ENCODE data around the gene LGMN.
"Not testable (repeated sequence)": the region's sequence is repeated elsewhere in the genome, so short reads cannot be mapped to it uniquely, and the experiment has no call there.

LGMN gene

DNA sequence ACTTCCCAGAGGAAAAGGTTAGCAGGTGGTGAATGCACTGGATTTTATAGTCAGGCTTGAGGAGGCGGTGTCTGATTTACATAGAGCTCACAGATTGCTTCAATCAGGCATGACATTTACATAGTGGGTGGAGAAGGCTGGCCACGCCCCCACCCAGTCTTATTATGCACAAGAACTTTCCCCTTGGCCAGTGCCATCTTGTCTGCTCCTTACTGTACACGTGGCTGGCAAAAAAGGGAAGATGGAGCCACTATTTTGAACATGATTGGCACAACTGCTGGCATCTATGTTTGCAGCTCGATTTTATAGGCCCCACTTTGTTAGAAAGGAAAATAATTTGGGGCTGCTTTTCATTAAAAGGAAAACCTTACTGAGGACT lies 10.9 kb upstream of the LGMN start:
- no peak for DNase-seq (ENCODE audit: low read depth, low spot score)
- no peak for TF ChIP-seq YY1 (IDR thresholded peaks at IDR 0.05; ENCODE audit: insufficient read depth, insufficient read length)
- TF ChIP-seq SUZ12 (IDR thresholded peaks at IDR 0.05; ENCODE audit: extremely low read depth, insufficient read depth, insufficient read length) = no peak
- TF ChIP-seq ZNF274 (IDR thresholded peaks at IDR 0.05; ENCODE audit: low read depth, low read length) = no peak
- H3K9ac ChIP-seq (ENCODE audit: insufficient read length, low read depth) = no peak overlapping the region

DNA sequence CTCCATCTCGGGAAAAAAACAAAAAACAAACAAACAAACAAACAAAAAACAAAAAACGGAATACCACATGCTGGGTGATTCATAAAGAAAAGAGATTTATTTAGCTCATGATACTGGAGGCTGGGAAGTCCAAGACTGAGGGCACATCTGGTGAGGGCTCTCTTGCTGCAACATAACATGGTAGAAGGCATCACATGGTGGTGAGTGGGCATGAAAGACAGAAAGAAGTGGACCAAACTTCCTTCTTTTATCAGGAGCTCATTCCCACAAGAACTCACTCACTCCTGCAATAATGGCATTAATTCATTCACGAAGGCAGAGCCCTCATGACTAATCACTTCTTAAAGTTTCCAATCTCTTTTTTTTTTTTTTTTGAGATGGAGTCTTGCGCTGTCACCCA lies 8.0 kb upstream of the LGMN start:
- Histone ChIP-seq H3K36me3 (ENCODE audit: insufficient read depth, insufficient read length, low read length) (no peaks in the 10 kb centered on the region), H3K27me3 (ENCODE audit: insufficient read depth, insufficient read length) (no peaks in the 10 kb centered on the region), H3K4me1 (ENCODE audit: insufficient read depth, insufficient read length) (peaks cover 3% of the 10 kb centered on the region), H3K9ac (ENCODE audit: insufficient read length, low read depth) (no peak overlapping the region), H3K9me3 (ENCODE audit: insufficient read depth, low read length) (no peaks in the 10 kb centered on the region), H3K4me3 (ENCODE audit: insufficient read length, low read depth) (no peak overlapping the region)
- no peak for DNase-seq (ENCODE audit: low read depth, low spot score)
- no peak for TF ChIP-seq SUZ12 (IDR thresholded peaks at IDR 0.05; ENCODE audit: extremely low read depth, insufficient read depth, insufficient read length)
- TF ChIP-seq YY1 (IDR thresholded peaks at IDR 0.05; ENCODE audit: insufficient read depth, insufficient read length) = no peak
- no peak for TF ChIP-seq ZNF274 (IDR thresholded peaks at IDR 0.05; ENCODE audit: low read depth, low read length)

More for the DNA sequence above, 10.9 kb upstream of the LGMN start:
- Histone ChIP-seq H3K9me3 (ENCODE audit: insufficient read depth, low read length) (no peaks in the 10 kb centered on the region), H3K4me1 (ENCODE audit: insufficient read depth, insufficient read length) (no peaks in the 10 kb centered on the region), H3K36me3 (ENCODE audit: insufficient read depth, insufficient read length, low read length) (no peaks in the 10 kb centered on the region), H3K27me3 (ENCODE audit: insufficient read depth, insufficient read length) (no peaks in the 10 kb centered on the region), H3K4me3 (ENCODE audit: insufficient read length, low read depth) (no peak overlapping the region)

DNA sequence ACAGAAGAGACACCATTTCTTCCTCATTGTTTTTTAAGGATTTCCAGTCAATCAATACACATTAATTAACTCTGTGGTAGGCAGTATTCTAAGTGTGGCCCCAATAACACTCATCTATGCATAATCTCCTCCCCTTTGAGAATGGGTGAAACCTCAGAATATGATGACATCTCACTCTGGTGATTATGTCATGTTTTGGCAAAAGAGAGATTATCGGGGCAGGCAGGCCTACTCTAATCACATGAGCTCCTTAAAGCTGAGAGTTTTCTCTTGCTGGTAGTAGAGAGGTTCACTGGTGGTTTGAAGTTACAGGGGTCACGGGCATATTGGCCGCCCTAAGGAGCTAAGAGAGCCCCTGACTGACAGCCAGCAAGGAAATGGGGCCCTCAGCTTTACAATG lies 7.1 kb upstream of the LGMN start:
- no peaks in the 10 kb centered on the region for H3K9me3 ChIP-seq (ENCODE audit: insufficient read depth, low read length)
- peaks cover 3% of the 10 kb centered on the region for H3K4me1 ChIP-seq (ENCODE audit: insufficient read depth, insufficient read length)
- no peaks in the 10 kb centered on the region for H3K27me3 ChIP-seq (ENCODE audit: insufficient read depth, insufficient read length)
- H3K36me3 ChIP-seq (ENCODE audit: insufficient read depth, insufficient read length, low read length) = no peaks in the 10 kb centered on the region
- H3K9ac ChIP-seq (ENCODE audit: insufficient read length, low read depth) = no peak overlapping the region
- no peak for DNase-seq (ENCODE audit: low read depth, low spot score)
- TF ChIP-seq YY1 (IDR thresholded peaks at IDR 0.05; ENCODE audit: insufficient read depth, insufficient read length) (no peak), ZNF274 (IDR thresholded peaks at IDR 0.05; ENCODE audit: low read depth, low read length) (no peak), SUZ12 (IDR thresholded peaks at IDR 0.05; ENCODE audit: extremely low read depth, insufficient read depth, insufficient read length) (no peak)
- H3K4me3 ChIP-seq (ENCODE audit: insufficient read length, low read depth) = no peak overlapping the region

DNA sequence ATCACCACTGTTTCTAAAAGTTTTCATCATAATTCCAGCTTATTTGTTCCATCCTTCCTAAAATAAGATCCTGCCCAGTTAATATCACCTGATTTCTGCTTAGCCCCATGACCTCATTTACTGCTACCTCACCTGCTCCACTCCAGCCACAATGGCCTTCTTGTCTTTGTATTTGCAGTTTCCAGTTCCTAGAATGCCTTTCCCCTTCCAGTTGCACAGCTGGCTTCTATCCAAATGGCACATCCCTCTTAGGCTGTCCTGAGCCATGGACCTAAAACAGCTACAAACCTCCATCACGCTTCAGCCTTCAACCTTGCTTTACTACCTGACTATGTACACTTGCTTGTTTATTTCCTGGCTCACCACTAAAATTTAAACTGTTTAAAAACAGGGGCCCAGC lies 6.5 kb upstream of the LGMN start:
- no peak for DNase-seq (ENCODE audit: low read depth, low spot score)
- no peaks in the 10 kb centered on the region for H3K36me3 ChIP-seq (ENCODE audit: insufficient read depth, insufficient read length, low read length)
- H3K9ac ChIP-seq (ENCODE audit: insufficient read length, low read depth) = no peak overlapping the region
- no peak for TF ChIP-seq ZNF274 (IDR thresholded peaks at IDR 0.05; ENCODE audit: low read depth, low read length)
- TF ChIP-seq SUZ12 (IDR thresholded peaks at IDR 0.05; ENCODE audit: extremely low read depth, insufficient read depth, insufficient read length) = no peak
- no peak for TF ChIP-seq YY1 (IDR thresholded peaks at IDR 0.05; ENCODE audit: insufficient read depth, insufficient read length)
- peaks cover 3% of the 10 kb centered on the region for H3K4me1 ChIP-seq (ENCODE audit: insufficient read depth, insufficient read length)
- H3K27me3 ChIP-seq (ENCODE audit: insufficient read depth, insufficient read length) = no peaks in the 10 kb centered on the region
- H3K9me3 ChIP-seq (ENCODE audit: insufficient read depth, low read length) = no peaks in the 10 kb centered on the region
- no peak overlapping the region for H3K4me3 ChIP-seq (ENCODE audit: insufficient read length, low read depth)

DNA sequence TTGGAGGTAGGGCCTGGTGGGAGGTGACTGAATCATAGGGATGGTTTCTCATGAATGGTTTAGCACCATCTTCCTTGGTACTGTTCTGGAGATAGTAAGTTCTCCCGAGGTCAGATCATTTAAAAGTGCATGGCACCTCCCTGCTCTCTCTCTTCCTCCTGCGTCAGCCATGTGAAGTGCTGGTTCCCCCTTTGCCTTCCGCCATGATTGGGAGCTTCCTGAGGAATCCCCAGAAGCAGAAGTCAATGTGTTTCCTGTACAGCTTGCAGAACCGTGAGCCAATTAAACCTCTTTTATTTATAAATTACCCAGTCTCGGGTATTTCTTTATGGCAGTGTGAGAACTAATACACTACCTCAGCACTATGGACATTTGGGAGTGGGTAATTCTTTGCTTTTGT lies 4.8 kb upstream of the LGMN start:
- H3K4me1 ChIP-seq (ENCODE audit: insufficient read depth, insufficient read length) = peaks cover 3% of the 10 kb centered on the region
- H3K27me3 ChIP-seq (ENCODE audit: insufficient read depth, insufficient read length) = no peaks in the 10 kb centered on the region
- H3K4me3 ChIP-seq (ENCODE audit: insufficient read length, low read depth) = no peak overlapping the region
- TF ChIP-seq SUZ12 (IDR thresholded peaks at IDR 0.05; ENCODE audit: extremely low read depth, insufficient read depth, insufficient read length) (no peak), YY1 (IDR thresholded peaks at IDR 0.05; ENCODE audit: insufficient read depth, insufficient read length) (no peak), ZNF274 (IDR thresholded peaks at IDR 0.05; ENCODE audit: low read depth, low read length) (no peak)
- no peak overlapping the region for H3K9ac ChIP-seq (ENCODE audit: insufficient read length, low read depth)
- no peaks in the 10 kb centered on the region for H3K36me3 ChIP-seq (ENCODE audit: insufficient read depth, insufficient read length, low read length)
- H3K9me3 ChIP-seq (ENCODE audit: insufficient read depth, low read length) = no peaks in the 10 kb centered on the region
- DNase-seq (ENCODE audit: low read depth, low spot score) = no peak

DNA sequence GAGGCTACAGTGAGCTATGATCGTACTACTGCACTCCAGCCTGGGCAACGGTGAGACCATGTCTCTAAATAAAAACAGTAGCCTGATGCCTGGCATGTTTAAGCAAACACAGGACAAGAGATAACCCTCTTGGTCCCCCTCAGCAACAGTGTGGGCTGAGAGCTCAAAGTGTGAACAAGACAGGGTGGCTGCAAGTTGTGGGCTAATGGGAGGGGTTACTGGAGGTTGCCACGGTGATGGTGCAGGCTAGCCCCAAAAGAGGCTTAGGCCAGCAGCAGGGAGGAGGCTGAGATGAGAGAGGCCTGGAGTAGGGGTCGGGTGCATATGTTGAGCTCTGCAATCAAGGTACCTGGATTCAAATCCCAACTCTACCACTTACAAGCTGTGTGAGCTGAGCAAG lies 3.4 kb upstream of the LGMN start:
- no peak overlapping the region for H3K9ac ChIP-seq (ENCODE audit: insufficient read length, low read depth)
- H3K4me3 ChIP-seq (ENCODE audit: insufficient read length, low read depth) = no peak overlapping the region
- no peaks in the 10 kb centered on the region for H3K36me3 ChIP-seq (ENCODE audit: insufficient read depth, insufficient read length, low read length)
- no peaks in the 10 kb centered on the region for H3K9me3 ChIP-seq (ENCODE audit: insufficient read depth, low read length)
- H3K4me1 ChIP-seq (ENCODE audit: insufficient read depth, insufficient read length) = peaks cover 3% of the 10 kb centered on the region
- DNase-seq (ENCODE audit: low read depth, low spot score) = no peak
- no peak for TF ChIP-seq YY1 (IDR thresholded peaks at IDR 0.05; ENCODE audit: insufficient read depth, insufficient read length)
- TF ChIP-seq ZNF274 (IDR thresholded peaks at IDR 0.05; ENCODE audit: low read depth, low read length) = no peak
- TF ChIP-seq SUZ12 (IDR thresholded peaks at IDR 0.05; ENCODE audit: extremely low read depth, insufficient read depth, insufficient read length) = no peak
- no peaks in the 10 kb centered on the region for H3K27me3 ChIP-seq (ENCODE audit: insufficient read depth, insufficient read length)

GRCh38 chr14:92750994-92751400 lies 2.6 kb upstream of the LGMN start:
- peaks cover 3% of the 10 kb centered on the region for H3K4me1 ChIP-seq (ENCODE audit: insufficient read depth, insufficient read length)
- H3K9ac ChIP-seq (ENCODE audit: insufficient read length, low read depth) = no peak overlapping the region
- H3K4me3 ChIP-seq (ENCODE audit: insufficient read length, low read depth) = no peak overlapping the region
- DNase-seq (ENCODE audit: low read depth, low spot score) = no peak
- no peak for TF ChIP-seq SUZ12 (IDR thresholded peaks at IDR 0.05; ENCODE audit: extremely low read depth, insufficient read depth, insufficient read length)
- TF ChIP-seq ZNF274 (IDR thresholded peaks at IDR 0.05; ENCODE audit: low read depth, low read length) = no peak
- TF ChIP-seq YY1 (IDR thresholded peaks at IDR 0.05; ENCODE audit: insufficient read depth, insufficient read length) = no peak
- no peaks in the 10 kb centered on the region for H3K27me3 ChIP-seq (ENCODE audit: insufficient read depth, insufficient read length)
- H3K9me3 ChIP-seq (ENCODE audit: insufficient read depth, low read length) = no peaks in the 10 kb centered on the region
- H3K36me3 ChIP-seq (ENCODE audit: insufficient read depth, insufficient read length, low read length) = no peaks in the 10 kb centered on the region

DNA sequence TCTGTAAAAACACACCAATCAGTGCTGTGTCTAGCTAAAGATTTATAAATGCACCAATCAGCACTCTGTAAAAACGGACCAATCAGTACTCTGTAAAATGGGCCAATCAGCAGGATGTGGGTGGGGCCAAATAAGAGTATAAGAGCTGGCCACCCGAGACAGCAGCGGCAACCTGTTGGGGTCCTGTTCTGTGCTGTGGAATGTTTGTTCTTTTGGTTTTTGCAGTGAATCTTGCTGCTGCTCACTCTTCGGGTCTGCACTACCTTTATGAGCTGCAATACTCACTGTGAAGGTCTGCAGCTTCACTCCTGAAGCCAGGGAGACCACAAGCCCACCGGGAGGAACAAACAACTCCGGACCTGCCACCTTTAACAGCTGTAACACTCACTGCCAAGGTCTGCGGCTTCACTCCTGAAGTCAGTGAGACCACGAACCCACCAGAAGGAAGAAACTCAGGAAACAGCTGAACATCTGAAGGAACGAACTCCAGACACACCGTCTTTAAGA lies 1.8 kb upstream of the LGMN start:
- H3K9me3 ChIP-seq (ENCODE audit: insufficient read depth, low read length); H3K4me1 ChIP-seq (ENCODE audit: insufficient read depth, insufficient read length); H3K36me3 ChIP-seq (ENCODE audit: insufficient read depth, insufficient read length, low read length); H3K27me3 ChIP-seq (ENCODE audit: insufficient read depth, insufficient read length); DNase-seq (ENCODE audit: low read depth, low spot score); H3K9ac ChIP-seq (ENCODE audit: insufficient read length, low read depth); H3K4me3 ChIP-seq (ENCODE audit: insufficient read length, low read depth): not testable (repeated sequence)

Measured in NT2/D1 (cell line).